Astrocyte (in vitro differentiated cells and primary cell): ENCODE measurements around the gene SPNS2.

Experiments
- CTCF ChIP-seq: IDR thresholded peaks from 2 replicates; pipeline ENCODE4 v1.5.1; 2011; ENCODE audit warnings: low read depth, mild to moderate bottlenecking, inconsistent platforms, low read length, moderate library complexity; ENCODE audit not compliant: insufficient read depth
- EZH2 ChIP-seq: IDR thresholded peaks from 2 replicates; pipeline ENCODE4 v1.6.1; 2012; ENCODE audit warnings: mild to moderate bottlenecking, low read length, inconsistent platforms; ENCODE audit not compliant: insufficient read depth

- TF ChIP-seq CTCF (no peak), EZH2 (no peak)
Measured at GRCh38 chr17:4574448-4575045, 75.9 kb downstream of the SPNS2 start.
